SK-N-SH treated with all-trans-retinoic acid at 6 μM for 48 hours (cell line): Measurements from ENCODE around the gene NOP16.

ENCODE experiments used
- ATAC-seq: fragments of 200-7000 bp; cut with Tn5 transposase; 3 replicates; pipeline ENCODE4 v1.9.1; 2020; ENCODE audit warnings: mild to moderate bottlenecking, moderate library complexity
- ARNTL ChIP-seq: fragments of 450-650 bp; formaldehyde crosslinking; IDR thresholded peaks from 2 replicates; pipeline ENCODE4 v1.5.0; 2020; ENCODE audit warnings: low read depth, mild to moderate bottlenecking, moderate library complexity, borderline replicate concordance
- BACH2 ChIP-seq: fragments of 250-450 bp; sonication (Bioruptor Pico); IDR thresholded peaks from 2 replicates; pipeline ENCODE4 v1.9.0; 2021; ENCODE audit warnings: mild to moderate bottlenecking, borderline replicate concordance
- CREB5 ChIP-seq: fragments of 250-450 bp; sonication (Bioruptor Pico); IDR thresholded peaks from 2 replicates; pipeline ENCODE4 v1.5.1; 2020; ENCODE audit warnings: low read depth, mild to moderate bottlenecking, moderate library complexity
- CSDC2 ChIP-seq: fragments of 250-450 bp; sonication (Bioruptor Pico); IDR thresholded peaks from 2 replicates; pipeline ENCODE4 v1.5.0; 2020; ENCODE audit warnings: mild to moderate bottlenecking, moderate library complexity
- CSRNP3 ChIP-seq: fragments of 250-450 bp; sonication (Bioruptor Pico); IDR thresholded peaks from 2 replicates; pipeline ENCODE4 v1.5.1; 2021; ENCODE audit warnings: mild to moderate bottlenecking, moderate library complexity
- ESRRG ChIP-seq: fragments of 250-450 bp; sonication (Bioruptor Pico); IDR thresholded peaks from 2 replicates; pipeline ENCODE4 v1.6.1; 2021; ENCODE audit warnings: mild to moderate bottlenecking
- GLIS3 ChIP-seq: fragments of 250-450 bp; sonication (Bioruptor Pico); IDR thresholded peaks from 2 replicates; pipeline ENCODE4 v1.5.0; 2020; ENCODE audit warnings: mild to moderate bottlenecking, moderate library complexity
- ISL1 ChIP-seq: fragments of 250-450 bp; sonication (Bioruptor Pico); IDR thresholded peaks from 2 replicates; pipeline ENCODE4 v2.1.2; 2022; ENCODE audit warnings: mild to moderate bottlenecking, moderate library complexity
- OSR1 ChIP-seq: fragments of 250-450 bp; sonication (Bioruptor Pico); IDR thresholded peaks from 2 replicates; pipeline ENCODE4 v1.8.0; 2022; ENCODE audit warnings: moderate library complexity, mild to moderate bottlenecking, inconsistent platforms
- PATZ1 ChIP-seq: fragments of 250-450 bp; sonication (Bioruptor Pico); IDR thresholded peaks from 2 replicates; pipeline ENCODE4 v1.8.0; 2020; ENCODE audit warnings: mild to moderate bottlenecking, moderate library complexity, borderline replicate concordance
- POU6F1 ChIP-seq: fragments of 250-450 bp; sonication (Bioruptor Pico); IDR thresholded peaks from 2 replicates; pipeline ENCODE4 v1.8.0; 2021; ENCODE audit warnings: low read depth, mild to moderate bottlenecking, moderate library complexity, borderline replicate concordance
- PPARA ChIP-seq: fragments of 250-450 bp; sonication (Bioruptor Pico); IDR thresholded peaks from 2 replicates; pipeline ENCODE4 v1.5.0; 2020; ENCODE audit warnings: mild to moderate bottlenecking, borderline replicate concordance
- RARB ChIP-seq: fragments of 250-450 bp; sonication (Bioruptor Pico); IDR thresholded peaks from 2 replicates; pipeline ENCODE4 v1.8.0; 2021; ENCODE audit warnings: mild to moderate bottlenecking, moderate library complexity
- SNAI2 ChIP-seq: fragments of 250-450 bp; sonication (Bioruptor Pico); IDR thresholded peaks from 2 replicates; pipeline ENCODE4 v1.5.0; 2020; ENCODE audit warnings: mild to moderate bottlenecking, moderate library complexity
- TCF4 ChIP-seq: fragments of 250-450 bp; sonication (Bioruptor Pico); IDR thresholded peaks from 2 replicates; pipeline ENCODE4 v1.8.0; 2021; ENCODE audit warnings: mild to moderate bottlenecking, moderate library complexity, borderline replicate concordance
- TOX ChIP-seq: fragments of 250-450 bp; sonication (Bioruptor Pico); IDR thresholded peaks from 2 replicates; pipeline ENCODE4 v1.8.0; 2021; ENCODE audit warnings: mild to moderate bottlenecking, moderate library complexity, borderline replicate concordance
- TSHZ2 ChIP-seq: fragments of 250-450 bp; sonication (Bioruptor Pico); IDR thresholded peaks from 2 replicates; pipeline ENCODE4 v1.5.0; 2020; ENCODE audit warnings: mild to moderate bottlenecking, moderate library complexity
- ZC3H10 ChIP-seq: fragments of 250-450 bp; sonication (Bioruptor Pico); IDR thresholded peaks from 2 replicates; pipeline ENCODE4 v1.5.1; 2021; ENCODE audit warnings: mild to moderate bottlenecking, moderate library complexity
- ZFP3 ChIP-seq: fragments of 250-450 bp; sonication (Bioruptor Pico); IDR thresholded peaks from 2 replicates; pipeline ENCODE4 v1.5.0; 2020; ENCODE audit warnings: mild to moderate bottlenecking, moderate library complexity
- ZFP30 ChIP-seq: fragments of 450-650 bp; formaldehyde crosslinking; IDR thresholded peaks from 2 replicates; pipeline ENCODE4 v1.5.0; 2022; ENCODE audit warnings: mild to moderate bottlenecking, moderate library complexity
- ZNF565 ChIP-seq: fragments of 450-650 bp; formaldehyde crosslinking; conservative IDR thresholded peaks from 2 replicates; pipeline ENCODE4 v1.5.0; 2020; ENCODE audit warnings: low read depth, mild to moderate bottlenecking, moderate library complexity
- ZNF70 ChIP-seq: fragments of 450-650 bp; formaldehyde crosslinking; IDR thresholded peaks from 2 replicates; pipeline ENCODE4 v1.5.0; 2020; ENCODE audit warnings: mild to moderate bottlenecking, moderate library complexity
- ZNF8 ChIP-seq: fragments of 450-650 bp; formaldehyde crosslinking; IDR thresholded peaks from 2 replicates; pipeline ENCODE4 v1.5.0; 2020; ENCODE audit warnings: mild to moderate bottlenecking, moderate library complexity

NOP16 gene

GRCh38 chr5:176415952-176416924 is 27.8 kb upstream of the NOP16 start, which contains the start of gene CLTB:
TSS of gene CLTB (minus strand) at chr5:176416539. CDS start at chr5:176416363, 176 bp downstream.
- peak; percentile 96 for ATAC-seq
- TF ChIP-seq TOX (no peak), RARB (no peak), ESRRG (CRISPR knock-in tag) (no peak), ZFP3 (CRISPR knock-in tag) (no peak), PATZ1 (CRISPR knock-in tag) (no peak), CSRNP3 (CRISPR knock-in tag) (no peak), SNAI2 (CRISPR knock-in tag) (peak; percentile 46; the same call in 1 of the 2 replicates), CSDC2 (CRISPR knock-in tag) (peak; percentile 50; the same call in 1 of the 2 replicates), OSR1 (CRISPR knock-in tag) (no peak), TSHZ2 (CRISPR knock-in tag) (peak; percentile 64; the same call in 1 of the 2 replicates), TCF4 (CRISPR knock-in tag) (no peak), PPARA (CRISPR knock-in tag) (no peak), POU6F1 (CRISPR knock-in tag) (no peak), ISL1 (CRISPR knock-in tag) (no peak), ZNF70 (CRISPR knock-in tag) (no peak), ARNTL (no peak), ZFP30 (CRISPR knock-in tag) (no peak), ZNF8 (CRISPR knock-in tag) (no peak), ZC3H10 (no peak), GLIS3 (CRISPR knock-in tag) (no peak), BACH2 (CRISPR knock-in tag) (no peak), ZNF565 (CRISPR knock-in tag) (no peak), CREB5 (CRISPR knock-in tag) (no peak)
- TF ChIP-seq, all 23 proteins: peak for 3
